Heart left ventricle (tissue), 16 donors: ENCODE measurements around the gene SPTLC3. TPM values are rescaled to one million over a fixed set of nuclear protein-coding genes. Genes with fewer than 3 reads are reported as not detected.

Source experiments
- ATAC-seq, 4 donors: fragments of 200-7000 bp; cut with Tn5 transposase; one replicate each; pipeline ENCODE4 v1.9.1; 2020 to 2022; ENCODE audit warnings: moderate library complexity in 4 of 4, mild to moderate bottlenecking in 3 of 4, moderate number of reproducible peaks in 1 of 4
- DNase-seq, 5 donors: peaks; one replicate each; pipeline ENCODE4 v3.0.0-alpha.2; 2020
- H3K27ac ChIP-seq, 12 donors: fragments of 200-600 bp; sonication (generic) in 4 of 12; one replicate each; pipeline versions ENCODE4 v1.5.0 to v1.8.0; 2016 to 2022; ENCODE audit warnings: mild to moderate bottlenecking in 2 of 12
- H3K27me3 ChIP-seq, 9 donors: fragments of 200-600 bp; sonication (generic) in 2 of 9; one replicate each; pipeline versions ENCODE4 v1.5.1 to v1.8.0; 2016 to 2022; ENCODE audit warnings: mild to moderate bottlenecking in 3 of 9
- H3K36me3 ChIP-seq, 9 donors: fragments of 200-600 bp; sonication (generic) in 2 of 9; one replicate each; pipeline versions ENCODE4 v1.5.0 to v1.8.0; 2018 to 2022; ENCODE audit warnings: mild to moderate bottlenecking in 2 of 9
- H3K4me1 ChIP-seq, 12 donors: fragments of 200-600 bp; sonication (generic) in 4 of 12; one replicate each; pipeline versions ENCODE4 v1.5.0 to v1.8.0; 2016 to 2022; ENCODE audit warnings: mild to moderate bottlenecking in 3 of 12
- H3K4me3 ChIP-seq, 12 donors: fragments of 200-600 bp; sonication (generic) in 4 of 12; one replicate each; pipeline versions ENCODE4 v1.5.0 to v1.8.0; 2017 to 2022; ENCODE audit warnings: mild to moderate bottlenecking in 9 of 12, moderate library complexity in 4 of 12
- H3K9me3 ChIP-seq, 12 donors: fragments of 200-600 bp; sonication (generic) in 4 of 12; one replicate each; pipeline versions ENCODE4 v1.5.0 to v1.8.0; 2016 to 2022; ENCODE audit warnings: mild to moderate bottlenecking in 1 of 12
- CTCF ChIP-seq, 12 donors: fragments of 200-600 bp; sonication (generic) in 4 of 12; IDR thresholded peaks; one replicate each; pipeline versions ENCODE4 v1.5.0 to v1.8.0; 2018 to 2022; ENCODE audit warnings: antibody characterized with exemption in 12 of 12, mild to moderate bottlenecking in 5 of 12
- POLR2A ChIP-seq, 2 donors: fragments of 450-650 bp; IDR thresholded peaks; one replicate each; pipeline ENCODE4 v1.6.1; 2017; ENCODE audit warnings: antibody characterized with exemption in 2 of 2, mild to moderate bottlenecking in 2 of 2, moderate library complexity in 2 of 2
- WGBS, 4 donors: extraction: QIAGEN DNeasy Blood & Tissue Kit in 2 of 4; methylation state at CpG; one replicate each; pipeline versions ENCODE4 v1.1.5 to v1.1.7; 2013 to 2018; 5-methylcytosine and 5-hydroxymethylcytosine counted together
- intact Hi-C, 10 donors: fragments of 100-400 bp; cut with DNase I; formaldehyde crosslinking; loops; one replicate each; pipeline versions ENCODE4 v1.11.1 to v1.14.2; 2022
- polyA plus RNA-seq, 2 donors: library from polyadenylated mRNA; stranded (reverse); fragments of 200-250 nt; gene quantifications; one replicate each; pipeline ENCODE4 v1.2.3, GENCODE V29; 2013
- total RNA-seq, 9 donors: library from RNA; depleted of rRNA in 2 of 9; stranded (reverse); fragments of >200 nt in 2 of 9; fragmentation: NEBNext Ultra II Directional in 3 of 9; extraction: Animal tissue kit (Norgen Biotek cat#: 25700) in 3 of 9; gene quantifications; one replicate each; pipeline versions ENCODE4 v1.1.0 to v1.2.4, GENCODE V29; 2016 to 2023
- donor health status: ischemic (EF 13 %, LVEDD 7.1; RV severe dilation, severe dysfunction).
- donor health status: healthy with polysubstance abuse.
- donor health status: DM: no; HTN: yes; CAD: no.
- donor health status: DM: no; HTN: no; CAD: no.
- donor health status: ischemic (EF 25% LVEDD 6.9; RV normal size, moderate dysfunction).
- donor health status: ischemic (EF 25% LVEDD 5.7; RV mildly dilated, moderate dysfunction).
- donor health status: healthy.
- donor health status: DM: yes; HTN: yes; CAD: no.
- donor health status: ischemic (EF 35%, LVEDD 5.7; RV mildly dilated, moderate dysfunction).
- donor health status: nonischemic (EF 11% LVEDD 7.7; RV severe dilation, severe dysfunction).
- donor health status: DM: yes; HTN: yes; CAD: no.
- donor health status: PGD.
- donor health status: ischemic (EF 29% LVEDD 5.4; RV normal size, mild dysfunction).
- donor health status: nonischemic (EF 23%, LVEDD 6.1; RV moderate dilation, normal function).

Gene SPTLC3
- total and polyA plus RNA-seq, 11 donors = 0.57 to 15.4 (median 6.0) TPM

GRCh38 chr20:13089950-13090469 lies 81.2 kb downstream of the SPTLC3 start:
- 69 to 87% (median 72%) methylated on average over 1 of the region's 1 CpG for WGBS, 4 donors
- TF ChIP-seq CTCF (IDR thresholded peaks at IDR 0.05) = no peak
- no peak for TF ChIP-seq POLR2A (IDR thresholded peaks at IDR 0.05)
- H3K27ac ChIP-seq = no peak overlapping the region
- no peak overlapping the region for H3K4me3 ChIP-seq
- no peaks in the 10 kb centered on the region for H3K27me3 ChIP-seq
- no peaks in the 10 kb centered on the region for H3K4me1 ChIP-seq
- H3K9me3 ChIP-seq = no peaks in the 10 kb centered on the region
- no peak for ATAC-seq
- intact Hi-C loops = loop anchor here in 1 of 10 donors (10.0 kb wide), 1 partner anchor 1435 kb away; no protein-coding TSS in a partner anchor
- no peak for DNase-seq
- H3K36me3 ChIP-seq = peaks cover 0 to 19% (median 2%) of the 10 kb centered on the region in 9 donors

- WGBS, 4 donors = 54 to 75% (median 70%) methylated on average over 2 of the region's 2 CpGs
These were observed 83.3 kb downstream of the SPTLC3 start for GRCh38 chr20:13092111-13092510.

GRCh38 chr20:13094976-13095375 lies 86.2 kb downstream of the SPTLC3 start:
- Histone ChIP-seq H3K4me1 (no peaks in the 10 kb centered on the region), H3K4me3 (no peak overlapping the region), H3K36me3 (peaks cover 0 to 19% (median 2%) of the 10 kb centered on the region in 9 donors), H3K27ac (no peak overlapping the region), H3K27me3 (no peaks in the 10 kb centered on the region), H3K9me3 (no peaks in the 10 kb centered on the region)
- intact Hi-C loops = loop anchor here in 1 of 10 donors (10.0 kb wide), 1 partner anchor 1440 kb away; no protein-coding TSS in a partner anchor
- ATAC-seq (no peak), DNase-seq (no peak)
- TF ChIP-seq POLR2A (IDR thresholded peaks at IDR 0.05) (no peak), CTCF (IDR thresholded peaks at IDR 0.05) (no peak)
- 59 to 81% (median 62%) methylated on average over 4 of the region's 4 CpGs for WGBS, 4 donors

More at GRCh38 chr20:13092111-13092510, 83.3 kb downstream of the SPTLC3 start:
- H3K27me3 ChIP-seq = no peaks in the 10 kb centered on the region
- peaks cover 0 to 19% (median 2%) of the 10 kb centered on the region in 9 donors for H3K36me3 ChIP-seq
- DNase-seq = no peak
- TF ChIP-seq CTCF (IDR thresholded peaks at IDR 0.05) (no peak), POLR2A (IDR thresholded peaks at IDR 0.05) (no peak)
- H3K4me1 ChIP-seq = no peaks in the 10 kb centered on the region
- H3K4me3 ChIP-seq = no peak overlapping the region
- intact Hi-C loops = loop anchor here in 1 of 10 donors (10.0 kb wide), 1 partner anchor 1437 kb away; no protein-coding TSS in a partner anchor
- no peak for ATAC-seq
- no peak overlapping the region for H3K27ac ChIP-seq
- no peaks in the 10 kb centered on the region for H3K9me3 ChIP-seq

GRCh38 chr20:13098720-13099355 lies 90.1 kb downstream of the SPTLC3 start:
- no peaks in the 10 kb centered on the region for H3K27me3 ChIP-seq
- WGBS, 4 donors = 88 to 93% (median 91%) methylated on average over 4 of the region's 4 CpGs
- ATAC-seq = no peak

More at GRCh38 chr20:13098720-13099355, 90.1 kb downstream of the SPTLC3 start:
- no peak overlapping the region for H3K27ac ChIP-seq
- DNase-seq = no peak
- H3K9me3 ChIP-seq = no peaks in the 10 kb centered on the region
- TF ChIP-seq CTCF (IDR thresholded peaks at IDR 0.05) (no peak), POLR2A (IDR thresholded peaks at IDR 0.05) (no peak)
- H3K36me3 ChIP-seq = peaks cover 0 to 14% (median 2%) of the 10 kb centered on the region in 9 donors
- H3K4me3 ChIP-seq = no peak overlapping the region
- intact Hi-C loops = loop anchor here in 1 of 10 donors (10.0 kb wide), 1 partner anchor 1444 kb away; no protein-coding TSS in a partner anchor
- no peaks in the 10 kb centered on the region for H3K4me1 ChIP-seq
